GM21381 (cell line): ENCODE results near the gene TEX51.

Experiments used
- ATAC-seq: cut with Tn5 transposase; IDR thresholded peaks from one replicate; pipeline ENCODE4 v1.9.1; 2021; ENCODE audit warnings: mild to moderate bottlenecking, moderate library complexity; ENCODE audit not compliant: unreplicated experiment

Gene TEX51

DNA sequence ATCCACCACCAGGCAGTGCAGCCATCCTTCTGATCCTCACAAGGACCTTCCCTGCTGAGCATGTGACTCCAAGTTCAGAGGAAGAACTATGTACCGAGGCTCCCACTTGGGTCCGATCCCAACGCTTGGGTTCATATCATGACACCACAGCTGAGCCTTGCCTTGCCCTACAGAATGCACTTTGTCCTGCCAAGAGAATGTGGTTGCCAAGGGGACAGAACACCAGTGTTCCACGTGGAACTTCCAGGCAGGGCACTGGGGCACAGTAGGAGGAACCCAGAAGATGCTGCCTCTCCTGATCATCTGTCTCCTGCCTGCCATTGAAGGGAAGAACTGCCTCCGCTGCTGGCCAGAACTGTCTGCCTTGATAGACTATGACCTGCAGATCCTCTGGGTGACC is at the start of gene TEX51:
TEX51 (plus strand) TSS at position 255 of the 400 bp plus-strand sequence; CDS start at position 284, 29 bp downstream.
- ATAC-seq: no peak

DNA sequence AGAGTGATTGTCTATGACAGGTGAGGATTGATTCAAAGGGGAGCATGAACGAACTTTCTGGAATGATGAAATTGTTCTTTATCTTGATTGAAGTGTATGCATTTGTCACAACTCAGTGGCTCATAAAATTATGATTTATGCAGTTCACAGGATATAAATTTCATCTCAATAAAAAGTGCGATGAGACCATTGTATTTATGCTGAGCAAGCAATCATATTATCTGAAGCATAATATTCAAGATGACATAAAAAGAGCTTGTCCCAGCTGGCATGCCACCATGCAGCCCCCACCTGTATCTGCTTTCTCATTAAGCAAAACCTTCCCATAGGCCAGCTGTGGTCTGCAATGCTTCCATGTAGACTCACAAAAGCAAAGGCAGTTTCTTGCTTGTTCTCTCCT is 49.6 kb upstream of the TEX51 start:
- no peak for ATAC-seq

GRCh38 chr2:126849486-126849885 is 49.2 kb upstream of the TEX51 start:
- no peak for ATAC-seq

DNA sequence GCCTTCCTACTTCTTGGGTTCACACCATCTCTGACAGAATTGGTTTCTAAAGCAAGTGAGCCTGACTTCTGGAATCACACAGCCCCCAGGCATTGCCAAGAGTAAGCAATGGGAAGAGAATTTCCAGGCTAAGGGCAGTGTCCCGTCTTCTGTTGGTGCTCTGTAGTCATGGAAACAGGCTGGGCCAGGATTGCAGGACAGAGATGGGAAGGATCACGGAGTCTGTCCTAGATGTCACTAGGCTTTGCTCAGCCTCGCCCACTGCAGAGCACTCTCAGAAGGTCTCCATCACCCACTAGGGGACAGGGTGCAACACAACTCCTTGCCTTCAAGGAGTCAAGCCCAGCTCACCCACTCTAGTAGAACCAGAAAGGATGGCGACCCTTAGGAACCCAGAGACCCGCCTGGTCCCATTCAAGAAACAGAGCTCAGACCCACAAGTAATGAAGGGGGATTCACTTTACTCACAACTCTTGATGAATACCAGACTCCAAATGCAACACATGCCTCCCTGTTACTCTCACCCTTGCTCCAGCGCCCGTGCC is 48.6 kb upstream of the TEX51 start:
- no peak for ATAC-seq

GRCh38 chr2:126850940-126851339 is 47.8 kb upstream of the TEX51 start:
- ATAC-seq: no peak

- no peak for ATAC-seq
Observed at GRCh38 chr2:126851756-126852155, 46.9 kb upstream of the TEX51 start.

- no peak for ATAC-seq
Observed at GRCh38 chr2:126852361-126852760, 46.3 kb upstream of the TEX51 start.

GRCh38 chr2:126855606-126856005 is 43.1 kb upstream of the TEX51 start:
- no peak for ATAC-seq

DNA sequence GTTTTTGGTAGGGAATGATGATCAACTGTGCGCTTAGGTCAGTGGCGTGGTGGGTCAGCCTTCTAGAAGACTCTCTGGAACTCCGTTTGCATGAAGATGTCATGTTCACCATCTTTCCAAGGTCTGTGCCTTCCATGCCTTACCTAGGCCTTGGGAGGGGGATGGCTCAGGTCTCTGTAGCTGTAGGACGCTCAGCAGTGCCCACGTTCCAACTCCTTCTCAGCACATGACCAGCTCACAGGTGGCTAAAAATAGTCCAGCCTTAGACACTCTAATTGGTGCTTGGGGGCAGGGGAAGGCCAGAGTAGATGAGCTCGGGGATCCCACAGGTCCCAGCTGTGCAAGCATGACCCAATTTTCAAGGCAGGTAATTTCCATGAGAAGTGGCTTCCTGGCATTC is 42.3 kb upstream of the TEX51 start:
- no peak for ATAC-seq

GRCh38 chr2:126857502-126857901 is 41.2 kb upstream of the TEX51 start:
- ATAC-seq: no peak

GRCh38 chr2:126858013-126858412 is 40.7 kb upstream of the TEX51 start:
- ATAC-seq: no peak

DNA sequence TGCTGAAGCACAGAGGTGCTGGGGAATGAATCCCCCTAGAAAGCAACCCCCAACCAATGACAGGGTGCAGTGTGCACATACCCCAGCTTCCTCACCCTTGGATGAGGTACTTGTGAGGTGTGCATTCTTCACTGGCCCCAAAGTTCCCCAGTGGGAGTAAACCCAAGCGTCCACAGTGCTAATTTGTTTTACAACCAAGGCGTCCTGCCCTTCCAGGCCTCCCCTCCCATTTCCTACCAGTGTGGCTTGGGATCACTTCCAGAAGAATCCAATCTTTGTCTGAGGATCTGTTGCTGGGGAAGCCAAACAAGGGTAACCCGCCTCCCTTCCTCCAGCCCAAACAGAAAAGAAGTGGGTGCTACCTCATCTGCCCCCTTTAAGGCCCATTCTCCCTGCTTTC is 40.3 kb upstream of the TEX51 start:
- ATAC-seq: no peak

GRCh38 chr2:126858991-126859390 is 39.7 kb upstream of the TEX51 start:
- no peak for ATAC-seq

DNA sequence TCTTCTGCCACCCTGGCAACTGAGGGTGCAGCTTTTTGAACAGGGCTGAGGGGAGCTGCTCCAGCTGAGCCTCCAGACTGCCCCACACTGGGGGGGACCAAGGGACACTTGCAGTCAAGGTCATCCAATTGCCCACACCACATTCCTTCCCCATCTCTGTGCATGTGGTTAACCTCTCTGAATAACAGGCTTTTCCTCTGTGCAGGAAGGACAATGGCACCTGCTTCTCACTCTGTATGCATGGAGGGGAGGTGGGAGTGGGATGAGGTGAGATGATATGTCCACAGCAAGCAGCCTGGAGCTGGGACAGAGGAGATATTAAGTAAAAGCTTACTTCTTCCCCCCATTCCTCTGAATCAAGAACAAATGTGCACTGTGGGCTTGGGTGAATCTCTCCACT is 39.1 kb upstream of the TEX51 start:
- ATAC-seq: no peak

GRCh38 chr2:126860385-126860784 is 38.3 kb upstream of the TEX51 start:
- no peak for ATAC-seq

DNA sequence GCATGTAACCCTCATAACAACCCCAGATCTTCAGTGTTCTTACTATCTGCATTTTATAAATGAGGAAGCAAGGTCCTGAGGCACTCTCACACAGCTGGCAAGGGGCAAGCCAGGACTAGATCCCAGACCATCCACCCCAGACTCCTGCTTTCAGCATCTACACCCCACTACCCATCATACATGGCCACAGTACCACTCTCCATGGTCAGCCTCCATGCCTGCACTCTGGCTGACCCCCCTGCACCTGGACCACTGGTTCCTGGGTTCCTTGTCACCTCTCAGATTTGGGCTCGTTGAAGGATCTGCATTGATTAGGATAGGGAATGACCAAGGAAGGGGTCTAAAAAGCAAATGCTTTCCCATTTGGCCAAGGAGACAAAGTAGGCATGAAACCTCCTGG is 36.0 kb upstream of the TEX51 start:
- no peak for ATAC-seq

GRCh38 chr2:126863336-126864015 is 35.2 kb upstream of the TEX51 start:
- peak; percentile 48 for ATAC-seq

- no peak for ATAC-seq
Observed at GRCh38 chr2:126864861-126865260, 33.8 kb upstream of the TEX51 start.

GRCh38 chr2:126866451-126866850 is 32.2 kb upstream of the TEX51 start:
- ATAC-seq: no peak

DNA sequence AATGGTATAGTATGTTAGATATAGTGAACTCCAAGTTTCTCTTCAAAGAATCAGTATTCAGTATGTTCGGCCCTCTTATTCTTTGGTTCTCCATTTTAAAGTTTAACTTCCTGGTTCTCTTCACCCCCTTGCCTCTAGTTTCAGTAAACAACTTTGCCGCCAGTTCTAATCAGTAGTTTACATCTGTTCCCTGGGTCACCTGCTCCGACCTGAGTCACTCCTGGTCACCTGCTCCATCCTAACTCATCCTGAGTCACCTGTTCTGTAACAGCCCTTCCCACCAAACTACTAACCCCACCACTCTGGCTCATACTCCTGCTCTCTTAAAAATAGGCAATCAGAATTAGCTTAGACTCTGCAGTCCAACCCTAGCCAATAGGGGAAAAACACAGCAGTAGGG is 23.7 kb upstream of the TEX51 start:
- ATAC-seq: no peak

DNA sequence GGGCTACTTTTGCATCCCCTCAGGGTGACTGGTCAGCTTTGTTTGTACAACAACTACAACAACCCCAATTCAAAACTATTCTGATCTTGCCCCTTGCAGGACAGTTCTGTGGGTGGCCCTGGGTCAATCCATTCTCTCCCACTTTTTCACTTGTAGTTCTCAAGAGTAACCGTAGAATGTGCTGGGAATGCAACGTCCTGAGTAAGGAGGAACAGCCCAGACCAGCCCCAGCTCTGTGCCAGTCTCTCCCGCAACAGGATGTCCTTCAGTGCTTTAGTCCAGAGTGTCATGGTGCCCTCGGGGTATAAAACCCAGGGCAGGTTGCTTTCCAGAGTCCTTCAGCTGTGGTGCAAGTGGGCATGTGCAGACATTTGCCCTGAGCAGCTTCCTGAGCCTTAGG is 22.1 kb upstream of the TEX51 start:
- no peak for ATAC-seq

GRCh38 chr2:126877041-126877440 is 21.6 kb upstream of the TEX51 start:
- no peak for ATAC-seq
